MCF 10A (cell line): ENCODE measurements around the gene DMRT1. TPM values are rescaled to one million over a fixed set of nuclear protein-coding genes. Genes with fewer than 3 reads are reported as not detected.

ENCODE experiments used
- BruUV-seq: library from RNA; stranded (reverse); fragments of 400-500 nt; replicated peaks from 2 replicates; lab custom pipeline; 2021; lab: Mats Ljungman, UMichigan
- CTCF ChIA-PET: fragments of 300-600 bp; sonication (Branson Sonifier 250); formaldehyde crosslinking; extraction: SDS; loops from one replicate; lab custom pipeline; 2021; ENCODE audit warnings: antibody characterized with exemption, inconsistent platforms; lab: Yijun Ruan, JAX
- POLR2A ChIA-PET: fragments of 300-600, 350-650 bp; sonication (Branson Sonifier 250); formaldehyde crosslinking; extraction: SDS; loops from one replicate; lab custom pipeline; 2020; ENCODE audit warnings: antibody characterized with exemption, inconsistent platforms; lab: Yijun Ruan, JAX
- DNase-seq: peaks from one replicate; pipeline ENCODE4 v3.0.0-alpha.2; 2018; ENCODE audit not compliant: unreplicated experiment
- H3K27ac Mint-ChIP-seq: one replicate; pipeline ENCODE4 v1.8.0; 2022; ENCODE audit warnings: mild to moderate bottlenecking, low read depth, mixed read lengths; ENCODE audit not compliant: unreplicated experiment
- H3K27me3 Mint-ChIP-seq: one replicate; pipeline ENCODE4 v1.8.0; 2022; ENCODE audit warnings: mixed read lengths; ENCODE audit not compliant: insufficient read depth, unreplicated experiment
- H3K36me3 Mint-ChIP-seq: one replicate; pipeline ENCODE4 v1.8.0; 2022; ENCODE audit warnings: mild to moderate bottlenecking, moderate library complexity, mixed read lengths; ENCODE audit not compliant: insufficient read depth, unreplicated experiment
- H3K4me1 Mint-ChIP-seq: one replicate; pipeline ENCODE4 v1.8.0; 2022; ENCODE audit warnings: mixed read lengths; ENCODE audit not compliant: insufficient read depth, unreplicated experiment
- H3K4me3 Mint-ChIP-seq: one replicate; pipeline ENCODE4 v1.8.0; 2022; ENCODE audit warnings: mild to moderate bottlenecking, moderate library complexity, mixed read lengths; ENCODE audit not compliant: unreplicated experiment
- H3K9me3 Mint-ChIP-seq: one replicate; pipeline ENCODE4 v1.8.0; 2022; ENCODE audit warnings: mixed read lengths; ENCODE audit not compliant: unreplicated experiment
- intact Hi-C: fragments of 100-400 bp; cut with micrococcal nuclease; formaldehyde crosslinking; loops from 2 replicates; pipeline ENCODE4 v1.14.1; 2022
- total RNA-seq: library from RNA; stranded (reverse); gene quantifications from 2 replicates; pipeline ENCODE4 v1.2.3, GENCODE V29; 2022
- TF ChIP-seq, protein P1 (sequence below): fragments of 200-600 bp; IDR thresholded peaks from one replicate; pipeline ENCODE4 v1.8.0; 2022; ENCODE audit warnings: antibody characterized with exemption, mild to moderate bottlenecking; ENCODE audit not compliant: unreplicated experiment

The DMRT1 gene
- total RNA-seq, 1 experiment from 2014 or later: not detected

GRCh38 chr9:805151-805550 lies 36.3 kb upstream of the DMRT1 start:
- Mint-ChIP-seq H3K9me3 (no peaks in the 10 kb centered on the region), H3K36me3 (no peaks in the 10 kb centered on the region), H3K27me3 (no peaks in the 10 kb centered on the region), H3K27ac (no peak overlapping the region), H3K4me1 (peaks cover 12% of the 10 kb centered on the region), H3K4me3 (no peak overlapping the region)
- TF ChIP-seq, protein P1, sequence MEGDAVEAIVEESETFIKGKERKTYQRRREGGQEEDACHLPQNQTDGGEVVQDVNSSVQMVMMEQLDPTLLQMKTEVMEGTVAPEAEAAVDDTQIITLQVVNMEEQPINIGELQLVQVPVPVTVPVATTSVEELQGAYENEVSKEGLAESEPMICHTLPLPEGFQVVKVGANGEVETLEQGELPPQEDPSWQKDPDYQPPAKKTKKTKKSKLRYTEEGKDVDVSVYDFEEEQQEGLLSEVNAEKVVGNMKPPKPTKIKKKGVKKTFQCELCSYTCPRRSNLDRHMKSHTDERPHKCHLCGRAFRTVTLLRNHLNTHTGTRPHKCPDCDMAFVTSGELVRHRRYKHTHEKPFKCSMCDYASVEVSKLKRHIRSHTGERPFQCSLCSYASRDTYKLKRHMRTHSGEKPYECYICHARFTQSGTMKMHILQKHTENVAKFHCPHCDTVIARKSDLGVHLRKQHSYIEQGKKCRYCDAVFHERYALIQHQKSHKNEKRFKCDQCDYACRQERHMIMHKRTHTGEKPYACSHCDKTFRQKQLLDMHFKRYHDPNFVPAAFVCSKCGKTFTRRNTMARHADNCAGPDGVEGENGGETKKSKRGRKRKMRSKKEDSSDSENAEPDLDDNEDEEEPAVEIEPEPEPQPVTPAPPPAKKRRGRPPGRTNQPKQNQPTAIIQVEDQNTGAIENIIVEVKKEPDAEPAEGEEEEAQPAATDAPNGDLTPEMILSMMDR: no peak
- intact Hi-C loops: no loop called here
- no peak for DNase-seq
- no TSS peak for BruUV-seq
- ChIA-PET CTCF (interaction anchor here (0.6 to 2.2 kb wide), 8 partner anchors 12 to 474 kb away, joined by 3 to 9 read pairs (median 6); no protein-coding TSS in a partner anchor), POLR2A (interaction anchor here (0.7 kb wide), 1 partner anchor 49 kb away, joined by 5 read pairs; no protein-coding TSS in a partner anchor)

GRCh38 chr9:806285-807156 lies 35.0 kb upstream of the DMRT1 start:
- no peaks in the 10 kb centered on the region for H3K27me3 Mint-ChIP-seq
- H3K9me3 Mint-ChIP-seq: no peaks in the 10 kb centered on the region
- peak; percentile 60 for DNase-seq
- ChIA-PET CTCF (interaction anchor here (0.6 to 2.2 kb wide), 34 partner anchors 8 to 577 kb away, joined by 3 to 12 read pairs (median 4); no protein-coding TSS in a partner anchor), POLR2A (interaction anchor here (0.6 kb wide), 1 partner anchor 398 kb away, joined by 4 read pairs; no protein-coding TSS in a partner anchor)
- H3K36me3 Mint-ChIP-seq: no peaks in the 10 kb centered on the region
- intact Hi-C loops: loop anchor here (1.0 to 2.0 kb wide), 3 partner anchors 193 to 458 kb away; no protein-coding TSS in a partner anchor
- H3K4me3 Mint-ChIP-seq: no peak overlapping the region
- BruUV-seq: no TSS peak
- H3K27ac Mint-ChIP-seq: no peak overlapping the region
- TF ChIP-seq, protein P1: peak; percentile 79
- peaks cover 18% of the 10 kb centered on the region for H3K4me1 Mint-ChIP-seq

DNA sequence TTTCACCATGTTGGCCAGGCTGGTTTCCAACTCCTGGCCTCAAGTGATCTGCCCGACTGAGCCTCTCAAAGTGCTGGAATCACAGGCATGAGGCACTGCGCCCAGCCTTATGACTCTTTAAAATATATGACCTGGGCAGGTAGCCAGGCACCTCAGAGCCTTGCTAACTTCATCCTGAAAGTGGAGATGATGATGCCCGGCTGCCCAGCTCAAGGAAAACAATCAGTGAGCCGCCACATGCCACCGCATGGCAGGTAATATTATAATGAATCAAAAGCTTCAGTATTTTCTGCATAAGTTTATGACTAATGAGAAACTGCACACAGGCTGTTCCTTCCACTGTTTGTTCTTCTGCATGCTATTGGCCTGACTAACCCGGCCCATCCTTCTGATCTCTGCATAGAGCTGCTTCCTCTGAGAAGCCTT lies 30.4 kb upstream of the DMRT1 start:
- DNase-seq: peak; percentile 58
- H3K4me1 Mint-ChIP-seq: peaks cover 14% of the 10 kb centered on the region
- no TSS peak for BruUV-seq
- CTCF ChIA-PET: interaction anchor here (0.5 to 1.4 kb wide), 14 partner anchors 9 to 371 kb away, joined by 3 to 5 read pairs (median 4); no protein-coding TSS in a partner anchor
- H3K4me3 Mint-ChIP-seq: no peak overlapping the region
- no peaks in the 10 kb centered on the region for H3K36me3 Mint-ChIP-seq
- TF ChIP-seq, protein P1: no peak
- POLR2A ChIA-PET: interaction anchor here (0.7 to 1.6 kb wide), 12 partner anchors 9 to 365 kb away, joined by 3 to 7 read pairs (median 3); partner anchors contain the start of gene KANK1
- no peaks in the 10 kb centered on the region for H3K9me3 Mint-ChIP-seq
- intact Hi-C loops: loop anchor here (5.0 kb wide), 1 partner anchor 196 kb away; no protein-coding TSS in a partner anchor
- no peak overlapping the region for H3K27ac Mint-ChIP-seq
- no peaks in the 10 kb centered on the region for H3K27me3 Mint-ChIP-seq

DNA sequence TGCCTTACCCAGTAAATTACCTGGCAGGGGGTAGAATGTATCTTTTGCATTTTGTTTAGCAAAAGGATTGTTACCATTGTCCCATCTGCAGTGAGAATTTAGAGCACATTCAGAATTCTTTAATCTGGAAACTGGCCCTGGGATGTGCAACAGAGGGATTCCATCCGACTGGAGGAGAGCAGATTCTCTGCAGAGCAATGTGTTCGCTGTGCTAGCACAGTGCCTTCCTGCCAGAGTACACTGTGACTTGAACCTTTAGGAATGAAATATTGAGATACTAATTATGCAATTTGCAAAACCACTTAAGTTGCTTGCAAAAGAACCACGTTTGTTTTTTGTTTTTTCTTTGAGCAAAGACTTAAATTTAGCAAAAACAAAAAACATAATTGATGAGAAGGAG lies 22.5 kb upstream of the DMRT1 start:
- Mint-ChIP-seq H3K27me3 (no peaks in the 10 kb centered on the region), H3K9me3 (no peaks in the 10 kb centered on the region), H3K4me3 (no peak overlapping the region), H3K36me3 (no peaks in the 10 kb centered on the region), H3K4me1 (peaks cover 5% of the 10 kb centered on the region), H3K27ac (no peak overlapping the region)
- no TSS peak for BruUV-seq
- TF ChIP-seq, protein P1: no peak
- DNase-seq: no peak
- intact Hi-C loops: no loop called here
- POLR2A ChIA-PET: no interaction called here
- CTCF ChIA-PET: interaction anchor here (0.5 to 1.4 kb wide), 2 partner anchors 67 to 186 kb away, joined by 3 read pairs; no protein-coding TSS in a partner anchor
